CD4-positive, alpha-beta T cell treated with Interleukin-4 for 4 hours (primary cell): ENCODE measurements around the gene MCM3AP.
"Not testable (repeated sequence)": the region's sequence is repeated elsewhere in the genome, so short reads cannot be mapped to it uniquely, and the experiment has no call there.

ENCODE experiments used
- DNase-seq: peaks from one replicate; pipeline ENCODE4 v3.0.0-alpha.2; 2020

The MCM3AP gene

GRCh38 chr21:46214478-46215340, 70.7 kb downstream of the MCM3AP start:
- DNase-seq, result no peak

- no peak for DNase-seq
These were observed 71.7 kb downstream of the MCM3AP start for GRCh38 chr21:46213620-46214286.

GRCh38 chr21:46212721-46213484, 72.5 kb downstream of the MCM3AP start:
- DNase-seq, result no peak

- DNase-seq, result no peak
These were observed 73.4 kb downstream of the MCM3AP start for GRCh38 chr21:46211786-46212720.

GRCh38 chr21:46211376-46211775, 74.0 kb downstream of the MCM3AP start:
- DNase-seq, result no peak

- DNase-seq, result no peak
These were observed 74.9 kb downstream of the MCM3AP start for GRCh38 chr21:46210378-46211136.

GRCh38 chr21:46208761-46209721, 76.4 kb downstream of the MCM3AP start:
- no peak for DNase-seq

- no peak for DNase-seq
These were observed 77.4 kb downstream of the MCM3AP start for GRCh38 chr21:46207920-46208591.

- no peak for DNase-seq
These were observed 78.1 kb downstream of the MCM3AP start for GRCh38 chr21:46207006-46207919.

- DNase-seq, result no peak
These were observed 79.0 kb downstream of the MCM3AP start for GRCh38 chr21:46206163-46207005.

- DNase-seq, result no peak
These were observed 79.6 kb downstream of the MCM3AP start for GRCh38 chr21:46205766-46206162.

- no peak for DNase-seq
These were observed 80.2 kb downstream of the MCM3AP start for GRCh38 chr21:46205166-46205565.

- no peak for DNase-seq
These were observed 82.2 kb downstream of the MCM3AP start for GRCh38 chr21:46203203-46203600.

- DNase-seq, result no peak
These were observed 82.7 kb downstream of the MCM3AP start for GRCh38 chr21:46202592-46203202.

GRCh38 chr21:46200877-46201803, 84.3 kb downstream of the MCM3AP start:
- DNase-seq, result not testable (repeated sequence)
